ENCODE measurements around the gene CREB3L2.
"Not testable (repeated sequence)": the region's sequence is repeated elsewhere in the genome, so short reads cannot be mapped to it uniquely, and the experiment has no call there.

The CREB3L2 gene

GRCh38 chr7:137838706-137839315 is 163.1 kb downstream of the CREB3L2 start:
- DNase-seq (ENCODE audit: low read depth in 2 of 2) = no peak

DNA sequence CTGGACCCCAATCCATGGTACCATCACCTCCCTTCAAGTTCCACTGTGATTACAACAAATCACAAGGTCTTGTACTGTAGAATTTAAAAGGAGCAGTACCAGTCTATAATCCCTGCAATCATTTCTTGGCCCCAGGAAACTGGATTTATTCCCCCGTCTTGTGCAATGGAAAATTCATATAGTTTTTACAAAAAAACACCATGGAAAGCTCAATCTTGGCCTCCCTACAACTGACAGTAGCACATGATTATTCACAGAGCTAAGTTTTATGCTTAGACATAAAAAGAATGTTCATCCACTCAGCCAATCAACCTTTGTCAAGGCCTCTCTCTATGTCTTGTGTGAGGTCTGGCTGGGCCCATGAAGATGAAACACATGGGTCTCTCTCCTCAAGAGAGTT is 165.3 kb downstream of the CREB3L2 start:
- DNase-seq (ENCODE audit: low read depth in 2 of 2) = no peak

DNA sequence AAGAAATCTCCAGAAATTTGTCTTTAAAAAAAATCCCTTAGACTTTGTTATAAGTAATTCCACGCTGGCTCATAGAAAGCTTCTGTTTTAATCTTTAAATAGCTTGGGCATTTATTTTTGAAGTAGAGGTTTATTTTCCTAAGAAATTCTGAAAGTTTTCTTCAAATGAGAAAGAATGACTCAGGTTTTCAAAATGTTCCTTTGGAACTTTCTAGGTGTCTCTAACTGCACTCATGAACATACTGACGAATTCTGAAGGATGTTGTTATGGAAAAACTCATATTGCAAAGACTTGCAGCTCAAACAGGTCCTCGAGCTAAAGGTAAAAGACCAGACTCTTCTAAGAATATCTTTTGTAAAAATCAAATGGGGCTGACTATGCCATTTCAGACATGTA is 165.8 kb downstream of the CREB3L2 start:
- no peak for DNase-seq (ENCODE audit: low read depth in 2 of 2)

GRCh38 chr7:137835486-137836112 is 166.3 kb downstream of the CREB3L2 start:
- DNase-seq (ENCODE audit: low read depth in 2 of 2) = no peak

DNA sequence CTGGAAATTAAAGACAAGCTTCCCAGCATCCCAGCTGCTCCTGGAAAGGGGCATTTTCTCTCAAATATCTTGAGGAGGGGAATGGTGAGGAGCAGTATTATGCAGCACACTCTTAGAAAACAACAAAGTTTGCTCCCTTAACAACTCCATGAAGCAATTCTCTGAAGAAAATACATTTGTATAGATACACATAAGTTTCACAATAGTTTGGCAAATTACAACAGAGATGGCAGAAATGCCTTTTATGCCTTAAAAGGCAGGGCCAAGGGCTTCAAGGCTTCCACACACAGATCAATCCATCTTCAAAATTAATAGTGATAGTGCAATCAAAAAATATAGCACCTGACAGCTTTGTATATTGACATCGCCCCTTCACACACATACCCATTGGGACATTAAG is 167.3 kb downstream of the CREB3L2 start:
- DNase-seq (ENCODE audit: low read depth in 2 of 2) = no peak

DNA sequence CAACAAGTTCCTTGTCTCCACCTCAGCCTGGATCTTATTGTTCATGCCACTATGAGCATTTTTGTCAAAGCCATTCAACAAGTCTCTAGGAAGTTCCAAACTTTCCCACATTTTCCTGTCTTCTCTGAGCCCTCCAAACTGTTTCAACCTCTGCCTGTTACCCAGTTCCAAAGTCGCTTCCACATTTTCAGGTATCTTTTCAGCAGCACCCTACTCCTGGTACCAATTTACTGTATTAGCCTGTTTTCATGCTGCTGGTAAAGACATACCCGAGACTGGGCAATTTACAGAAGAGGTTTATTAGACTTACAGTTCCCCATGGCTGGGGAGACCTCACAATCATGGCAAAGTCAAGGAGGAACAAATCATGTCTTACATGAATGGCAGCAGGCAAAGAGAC is 168.9 kb downstream of the CREB3L2 start:
- not testable (repeated sequence) for DNase-seq (ENCODE audit: low read depth in 2 of 2)

DNA sequence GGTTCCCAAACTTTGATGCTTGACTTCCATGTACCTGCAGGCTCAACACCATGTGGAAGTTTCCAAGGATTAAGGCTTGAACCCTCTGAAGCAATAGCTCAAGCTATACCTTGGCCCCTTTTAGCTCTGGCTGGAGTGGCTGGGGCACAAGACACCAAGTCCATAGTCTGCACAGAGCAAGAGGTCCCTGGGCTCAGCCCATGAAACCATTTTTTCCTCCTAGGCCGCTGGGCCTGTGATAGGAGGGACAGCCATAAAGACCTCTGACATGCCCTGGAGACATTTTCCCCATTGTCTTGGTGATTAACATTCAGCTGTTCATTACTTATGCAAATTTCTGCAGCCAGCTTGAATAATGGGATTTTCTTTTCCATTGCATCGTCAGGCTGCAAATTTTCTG is 169.5 kb downstream of the CREB3L2 start:
- DNase-seq (ENCODE audit: low read depth in 2 of 2) = no peak

- not testable (repeated sequence) for DNase-seq (ENCODE audit: low read depth in 2 of 2)
Observed at GRCh38 chr7:137831555-137831954, 170.3 kb downstream of the CREB3L2 start.

DNA sequence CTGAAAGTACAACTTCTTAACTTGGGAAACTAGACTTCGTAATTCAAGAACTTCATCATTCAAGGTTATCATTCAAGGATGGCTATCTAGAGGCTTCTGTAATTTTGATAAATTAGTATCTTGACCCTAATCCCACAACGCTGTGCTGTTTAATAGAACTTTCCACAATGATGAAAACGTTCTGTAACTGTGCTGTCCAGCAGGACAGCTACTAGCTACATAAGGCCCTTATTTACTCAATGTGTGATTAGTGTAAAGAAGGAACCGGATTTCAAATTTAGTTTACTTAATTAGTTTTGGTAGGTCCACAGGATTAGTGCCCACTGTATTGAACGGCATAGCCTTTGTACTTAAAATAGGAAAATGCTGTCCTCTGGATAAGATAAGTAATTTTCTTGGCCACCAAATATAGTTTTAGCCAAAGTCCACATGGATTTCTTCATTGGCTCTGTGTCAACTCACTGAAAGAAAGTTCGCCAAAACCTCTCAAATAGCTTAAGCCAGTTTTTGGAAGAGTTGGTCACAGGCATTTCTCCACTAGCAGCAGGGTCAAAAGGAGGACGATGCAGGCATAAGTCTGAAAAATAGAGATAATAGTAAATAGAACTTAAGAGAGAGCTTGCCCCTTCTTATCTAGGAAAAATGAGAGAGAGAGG is 172.4 kb downstream of the CREB3L2 start:
- no peak for DNase-seq (ENCODE audit: low read depth in 2 of 2)

GRCh38 chr7:137828456-137828855 is 173.4 kb downstream of the CREB3L2 start:
- no peak for DNase-seq (ENCODE audit: low read depth in 2 of 2)

GRCh38 chr7:137825489-137825888 is 176.4 kb downstream of the CREB3L2 start:
- no peak for DNase-seq (ENCODE audit: low read depth in 2 of 2)
